Measurements from ENCODE around the gene BMP7.
"Not testable (repeated sequence)": the region's sequence is repeated elsewhere in the genome, so short reads cannot be mapped to it uniquely, and the experiment has no call there.

Gene BMP7

DNA sequence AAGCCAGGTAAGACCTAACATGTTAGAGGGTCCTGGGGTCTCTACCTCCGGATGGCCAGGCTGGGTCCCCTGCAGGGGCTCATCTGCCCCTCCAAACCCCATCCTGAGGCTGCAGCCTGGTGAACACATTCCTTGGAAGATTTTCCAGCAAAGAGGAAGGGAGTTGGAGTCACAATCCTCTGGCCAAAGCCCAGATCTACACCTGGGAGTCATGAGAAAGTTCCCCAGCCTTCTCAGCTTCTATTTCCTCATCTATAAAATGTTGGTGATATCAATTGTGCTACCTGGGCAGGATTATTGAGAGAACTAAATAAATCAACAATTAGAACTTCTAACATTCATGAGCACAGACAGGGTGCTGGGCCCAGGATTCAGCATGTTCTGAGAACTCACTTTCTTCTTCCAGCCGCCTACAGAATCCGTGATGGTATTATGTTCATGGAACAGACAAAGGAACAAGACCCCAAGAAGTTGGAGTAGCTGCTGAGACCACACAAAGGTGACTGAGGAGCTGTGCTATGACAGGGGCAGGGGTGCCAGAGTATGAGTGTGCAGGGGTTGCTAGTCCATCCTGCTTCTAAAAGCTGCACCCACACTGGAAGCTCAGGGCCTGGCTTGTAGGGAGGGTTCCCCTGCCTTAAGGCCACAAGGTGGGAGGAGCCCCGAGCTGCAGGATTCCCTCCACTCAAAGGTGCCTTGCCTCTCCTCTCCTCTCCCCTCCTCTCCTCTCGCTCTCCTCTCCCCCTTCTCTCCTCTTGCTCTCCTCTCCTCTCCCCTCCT, 68.9 kb downstream of the BMP7 start:
- Histone ChIP-seq H3K9me3 (no peaks in the 10 kb centered on the region), H3K36me3 (no peaks in the 10 kb centered on the region), H3K27me3 (no peaks in the 10 kb centered on the region), H3K4me1 (peaks cover 3% of the 10 kb centered on the region; the same call in 1 of the 2 replicates), H3K4me3 (ENCODE audit: low read depth, low read length) (no peak overlapping the region)
- TF ChIP-seq, protein P1, sequence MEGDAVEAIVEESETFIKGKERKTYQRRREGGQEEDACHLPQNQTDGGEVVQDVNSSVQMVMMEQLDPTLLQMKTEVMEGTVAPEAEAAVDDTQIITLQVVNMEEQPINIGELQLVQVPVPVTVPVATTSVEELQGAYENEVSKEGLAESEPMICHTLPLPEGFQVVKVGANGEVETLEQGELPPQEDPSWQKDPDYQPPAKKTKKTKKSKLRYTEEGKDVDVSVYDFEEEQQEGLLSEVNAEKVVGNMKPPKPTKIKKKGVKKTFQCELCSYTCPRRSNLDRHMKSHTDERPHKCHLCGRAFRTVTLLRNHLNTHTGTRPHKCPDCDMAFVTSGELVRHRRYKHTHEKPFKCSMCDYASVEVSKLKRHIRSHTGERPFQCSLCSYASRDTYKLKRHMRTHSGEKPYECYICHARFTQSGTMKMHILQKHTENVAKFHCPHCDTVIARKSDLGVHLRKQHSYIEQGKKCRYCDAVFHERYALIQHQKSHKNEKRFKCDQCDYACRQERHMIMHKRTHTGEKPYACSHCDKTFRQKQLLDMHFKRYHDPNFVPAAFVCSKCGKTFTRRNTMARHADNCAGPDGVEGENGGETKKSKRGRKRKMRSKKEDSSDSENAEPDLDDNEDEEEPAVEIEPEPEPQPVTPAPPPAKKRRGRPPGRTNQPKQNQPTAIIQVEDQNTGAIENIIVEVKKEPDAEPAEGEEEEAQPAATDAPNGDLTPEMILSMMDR (IDR thresholded peaks at IDR 0.05; ENCODE audit: low read depth, low read length): no peak
- no peak for DNase-seq

DNA sequence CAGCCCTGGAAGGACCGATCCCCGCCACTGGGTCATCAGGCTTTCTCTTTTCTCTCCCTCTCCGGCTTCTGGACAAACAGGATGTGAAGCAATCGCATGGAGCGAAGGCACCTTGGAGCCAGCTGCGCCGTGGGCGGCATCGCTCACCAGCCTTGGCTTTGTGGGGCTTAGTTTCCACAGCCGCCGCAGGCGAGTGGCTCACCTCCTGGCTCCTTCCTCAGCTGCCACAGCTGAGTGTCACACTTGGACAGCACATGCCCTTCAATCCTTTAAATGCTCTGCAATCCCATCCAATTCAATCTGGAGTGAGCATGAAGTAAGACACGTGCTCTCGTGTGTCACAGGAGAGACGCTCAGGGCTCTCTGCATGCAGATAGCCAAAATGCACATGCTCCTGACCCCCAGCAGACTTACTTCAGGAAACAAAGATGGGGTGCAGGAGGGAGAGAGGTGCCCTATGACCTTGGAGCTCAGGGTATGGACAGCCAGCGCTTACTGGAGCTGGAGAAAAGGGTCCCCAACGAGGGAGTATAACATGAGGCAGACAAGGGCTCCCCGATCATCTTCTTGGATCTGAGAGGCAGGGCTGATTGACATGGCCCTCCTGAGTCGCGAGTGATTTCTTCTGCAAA, 70.9 kb downstream of the BMP7 start:
- H3K4me3 ChIP-seq (ENCODE audit: low read depth, low read length): no peak overlapping the region
- TF ChIP-seq, protein P1 (IDR thresholded peaks at IDR 0.05; ENCODE audit: low read depth, low read length): no peak
- no peak for DNase-seq

DNA sequence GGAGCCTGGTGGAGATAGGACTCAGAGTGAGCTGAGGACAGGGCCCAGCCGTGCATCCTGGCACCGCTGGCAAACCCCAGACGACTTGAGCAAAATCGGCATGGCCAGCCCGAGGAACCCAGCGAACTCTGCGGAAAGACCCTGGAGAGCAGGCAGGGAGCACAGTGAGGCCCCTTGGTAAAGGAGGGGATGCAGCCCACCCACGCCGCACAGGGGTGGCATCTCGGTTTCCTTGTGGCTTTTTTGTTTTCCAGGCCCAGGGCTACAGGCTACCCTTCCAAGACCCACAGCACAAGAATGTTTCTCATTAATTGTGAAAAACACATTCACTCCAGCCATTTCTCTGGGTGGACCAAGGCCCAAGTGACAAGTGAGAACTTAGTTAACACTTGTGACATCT, 71.4 kb downstream of the BMP7 start:
- Histone ChIP-seq H3K4me3 (ENCODE audit: low read depth, low read length) (no peak overlapping the region), H3K9me3 (no peaks in the 10 kb centered on the region), H3K36me3 (no peaks in the 10 kb centered on the region), H3K4me1 (no peaks in the 10 kb centered on the region), H3K27me3 (no peaks in the 10 kb centered on the region)
- no peak for DNase-seq
- TF ChIP-seq, protein P1 (IDR thresholded peaks at IDR 0.05; ENCODE audit: low read depth, low read length): no peak

More for the DNA sequence above, 70.9 kb downstream of the BMP7 start:
- no peaks in the 10 kb centered on the region for H3K4me1 ChIP-seq
- H3K36me3 ChIP-seq: no peaks in the 10 kb centered on the region
- no peaks in the 10 kb centered on the region for H3K9me3 ChIP-seq
- H3K27me3 ChIP-seq: no peaks in the 10 kb centered on the region

DNA sequence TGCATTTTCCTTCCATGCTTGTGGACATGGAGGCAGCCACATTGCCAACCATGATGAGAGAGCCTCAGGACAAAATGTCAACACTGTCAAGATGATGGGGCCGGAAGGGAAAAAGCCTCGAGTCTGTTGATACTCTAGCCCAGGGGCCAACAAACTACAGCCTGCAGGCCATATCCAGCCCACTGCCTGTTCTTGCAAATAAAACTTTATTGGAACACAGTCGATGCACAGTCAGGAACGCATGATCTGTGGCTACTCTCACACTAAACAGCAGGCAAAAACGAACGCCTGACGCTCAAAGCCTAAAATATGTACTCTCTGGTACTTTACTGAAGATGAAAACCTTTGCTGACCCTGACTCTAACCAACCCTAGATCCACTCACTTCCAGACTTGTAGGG, 72.3 kb downstream of the BMP7 start:
- DNase-seq: no peak
- Histone ChIP-seq H3K4me1 (no peaks in the 10 kb centered on the region), H3K36me3 (no peaks in the 10 kb centered on the region), H3K4me3 (ENCODE audit: low read depth, low read length) (no peak overlapping the region), H3K9me3 (no peaks in the 10 kb centered on the region), H3K27me3 (no peaks in the 10 kb centered on the region)
- TF ChIP-seq, protein P1 (IDR thresholded peaks at IDR 0.05; ENCODE audit: low read depth, low read length): no peak

DNA sequence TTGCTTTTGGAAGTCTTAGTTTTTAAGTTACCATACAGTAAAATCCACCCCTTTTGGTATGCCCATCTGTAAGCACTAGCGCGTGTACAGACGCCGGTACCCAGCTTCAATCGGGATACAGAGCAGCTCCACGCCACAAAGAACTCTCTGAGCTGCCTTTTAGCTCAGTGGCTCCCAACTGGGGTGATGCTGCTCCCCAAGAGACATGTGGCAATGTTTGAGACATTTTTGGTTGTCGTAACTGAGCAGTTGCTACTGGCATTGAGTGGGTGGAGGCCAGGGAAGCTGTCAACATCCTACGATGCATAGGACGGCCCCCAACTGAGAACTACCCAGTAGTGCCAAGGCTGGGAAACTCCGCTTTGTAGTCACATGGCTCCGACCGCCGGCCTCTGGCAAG, 73.3 kb downstream of the BMP7 start:
- Histone ChIP-seq H3K27me3 (no peaks in the 10 kb centered on the region), H3K4me1 (no peaks in the 10 kb centered on the region), H3K36me3 (no peaks in the 10 kb centered on the region), H3K4me3 (ENCODE audit: low read depth, low read length) (no peak overlapping the region), H3K9me3 (no peaks in the 10 kb centered on the region; the same call in 1 of the 2 replicates)
- no peak for DNase-seq
- TF ChIP-seq, protein P1 (IDR thresholded peaks at IDR 0.05; ENCODE audit: low read depth, low read length): no peak

DNA sequence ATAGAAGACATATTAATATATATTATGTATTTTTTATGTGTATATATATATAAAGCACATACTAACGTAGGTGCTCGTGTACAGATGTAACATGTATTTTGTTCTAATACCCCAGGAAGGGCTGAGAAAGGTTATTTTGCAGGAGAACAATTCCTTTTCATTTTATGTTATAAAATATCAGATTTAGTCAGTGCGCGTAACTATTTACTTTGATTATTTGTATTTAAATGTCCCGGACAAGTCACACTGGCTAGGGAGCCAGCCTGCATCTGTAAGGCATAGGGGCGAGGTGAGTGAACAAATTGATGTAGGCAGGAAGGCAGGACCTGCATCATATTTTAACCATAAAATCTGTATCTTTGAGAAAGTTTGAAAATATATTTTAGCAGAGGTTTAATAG, 74.1 kb downstream of the BMP7 start:
- Histone ChIP-seq H3K4me3 (ENCODE audit: low read depth, low read length) (no peak overlapping the region), H3K4me1 (no peaks in the 10 kb centered on the region), H3K27me3 (no peaks in the 10 kb centered on the region), H3K36me3 (no peaks in the 10 kb centered on the region), H3K9me3 (no peaks in the 10 kb centered on the region; the same call in 1 of the 2 replicates)
- TF ChIP-seq, protein P1 (IDR thresholded peaks at IDR 0.05; ENCODE audit: low read depth, low read length): no peak
- no peak for DNase-seq

DNA sequence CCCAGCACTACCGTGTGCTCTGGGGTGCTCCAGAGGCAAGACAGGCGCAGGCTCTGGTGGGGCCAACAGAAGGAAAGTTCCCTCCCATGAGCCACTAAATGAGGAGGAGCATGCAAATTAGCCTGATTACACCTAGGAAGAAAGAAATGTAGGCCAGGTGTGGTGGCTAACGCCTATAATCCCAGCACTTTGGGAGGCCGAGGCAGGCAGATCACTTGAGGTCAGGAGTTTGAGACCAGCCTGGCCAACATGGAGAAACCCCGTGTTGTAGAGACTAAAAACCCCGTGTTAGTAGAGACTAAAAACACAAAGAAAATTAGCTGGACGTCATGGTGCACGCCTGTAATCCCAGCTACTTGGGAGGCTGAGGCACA, 75.2 kb downstream of the BMP7 start:
- not testable (repeated sequence) for H3K36me3 ChIP-seq; DNase-seq; H3K27me3 ChIP-seq; H3K4me3 ChIP-seq (ENCODE audit: low read depth, low read length); H3K4me1 ChIP-seq; H3K9me3 ChIP-seq

Data from BE2C (cell line).